ENCODE results near the gene SSTR5.
A peak's percentile ranks its signal among the peaks of the same experiment; 100 is the strongest.
"Not testable (repeated sequence)": the region's sequence is repeated elsewhere in the genome, so short reads cannot be mapped to it uniquely, and the experiment has no call there.

The SSTR5 gene

DNA sequence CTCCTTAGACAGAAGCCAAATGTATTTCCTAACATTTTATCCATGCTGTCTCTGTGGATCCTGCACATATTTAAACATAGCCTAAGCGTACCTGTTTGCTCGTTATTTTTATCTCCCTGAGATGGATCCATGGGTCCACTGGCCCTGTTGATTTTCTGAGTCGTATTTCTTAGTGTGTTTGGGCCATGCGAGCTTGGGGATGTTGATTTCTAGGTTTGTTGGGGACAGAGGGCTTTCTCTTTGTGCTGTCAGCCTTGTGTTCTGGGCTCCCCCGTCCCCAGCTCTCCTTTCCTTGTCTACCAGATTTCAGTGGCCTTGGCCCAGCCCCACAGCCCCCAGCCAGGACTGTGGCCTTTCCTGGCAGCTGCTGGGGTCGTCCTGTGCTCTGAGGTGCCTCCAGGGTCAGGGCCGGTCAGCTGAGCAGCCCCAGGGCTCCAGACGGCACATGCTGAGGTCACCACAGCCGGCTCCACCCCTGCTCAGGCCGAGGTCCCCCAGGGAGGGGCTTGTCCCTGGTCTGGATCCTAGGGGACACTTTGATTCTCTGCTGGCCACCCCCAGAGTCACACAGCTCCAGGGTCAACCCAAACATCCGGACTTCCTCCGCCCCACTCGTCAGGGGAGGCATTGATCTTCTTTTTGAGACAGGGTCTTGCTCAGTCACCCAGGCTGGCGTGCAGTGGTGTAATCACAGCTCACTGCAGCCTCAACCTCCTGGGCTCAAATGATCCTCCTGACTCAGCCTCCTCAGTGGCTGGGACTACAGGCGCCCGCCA is 4.4 kb downstream of the SSTR5 start:
- DNase-seq = no peak

DNA sequence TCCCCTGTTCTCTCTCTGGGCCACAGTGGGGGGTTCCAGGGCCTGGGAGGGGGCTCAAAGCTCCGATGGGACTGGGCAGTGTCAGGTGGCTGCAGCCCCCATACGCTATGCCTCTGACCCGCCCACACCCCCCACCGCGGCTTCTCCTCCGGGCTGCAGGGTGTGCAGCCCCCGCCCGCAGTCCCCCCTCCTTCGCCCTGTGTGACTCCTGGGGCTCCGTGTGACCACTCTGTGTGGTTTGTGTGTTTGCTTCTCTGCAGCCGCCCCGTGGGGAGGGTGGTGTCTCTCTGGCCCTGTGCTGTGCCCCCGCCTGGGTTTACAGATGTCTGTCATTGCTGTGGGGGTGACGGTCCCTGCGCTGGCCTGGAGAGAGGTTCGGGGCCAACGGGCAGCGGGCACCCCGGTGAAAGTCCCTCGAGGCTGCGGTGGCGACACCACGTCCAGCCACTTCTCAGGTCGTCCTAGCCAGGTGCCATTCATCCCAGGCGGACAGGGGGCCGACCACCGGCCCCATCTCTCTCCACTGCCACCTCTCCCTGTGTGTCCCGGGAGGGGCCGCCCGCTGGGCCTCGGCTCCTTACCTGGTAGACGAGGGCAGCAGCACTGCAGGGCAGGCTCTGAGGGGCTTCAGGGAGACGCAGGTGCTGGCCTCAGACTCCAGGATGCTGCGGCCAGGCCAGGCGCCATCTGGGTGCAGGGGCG is 5.5 kb downstream of the SSTR5 start:
- no peak for DNase-seq

DNA sequence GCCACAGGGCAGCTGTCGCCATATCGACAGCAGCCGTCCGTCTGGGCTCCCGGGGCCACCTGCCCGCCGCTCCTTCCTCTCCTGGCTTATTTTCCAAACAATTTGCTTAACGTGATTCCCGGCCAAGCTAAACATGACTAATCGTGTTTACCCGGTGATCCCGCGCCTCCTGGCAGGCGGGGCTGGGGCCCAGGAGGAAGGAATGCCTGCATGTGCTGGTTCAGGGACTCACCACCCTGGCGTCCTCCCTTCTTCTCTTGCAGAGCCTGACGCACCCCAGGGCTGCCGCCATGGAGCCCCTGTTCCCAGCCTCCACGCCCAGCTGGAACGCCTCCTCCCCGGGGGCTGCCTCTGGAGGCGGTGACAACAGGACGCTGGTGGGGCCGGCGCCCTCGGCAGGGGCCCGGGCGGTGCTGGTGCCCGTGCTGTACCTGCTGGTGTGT is 6.1 kb downstream of the SSTR5 start:
- DNase-seq = peak; percentile 35

DNA sequence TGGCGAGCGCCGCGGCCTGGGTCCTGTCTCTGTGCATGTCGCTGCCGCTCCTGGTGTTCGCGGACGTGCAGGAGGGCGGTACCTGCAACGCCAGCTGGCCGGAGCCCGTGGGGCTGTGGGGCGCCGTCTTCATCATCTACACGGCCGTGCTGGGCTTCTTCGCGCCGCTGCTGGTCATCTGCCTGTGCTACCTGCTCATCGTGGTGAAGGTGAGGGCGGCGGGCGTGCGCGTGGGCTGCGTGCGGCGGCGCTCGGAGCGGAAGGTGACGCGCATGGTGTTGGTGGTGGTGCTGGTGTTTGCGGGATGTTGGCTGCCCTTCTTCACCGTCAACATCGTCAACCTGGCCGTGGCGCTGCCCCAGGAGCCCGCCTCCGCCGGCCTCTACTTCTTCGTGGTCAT is 6.8 kb downstream of the SSTR5 start:
- DNase-seq = no peak

DNA sequence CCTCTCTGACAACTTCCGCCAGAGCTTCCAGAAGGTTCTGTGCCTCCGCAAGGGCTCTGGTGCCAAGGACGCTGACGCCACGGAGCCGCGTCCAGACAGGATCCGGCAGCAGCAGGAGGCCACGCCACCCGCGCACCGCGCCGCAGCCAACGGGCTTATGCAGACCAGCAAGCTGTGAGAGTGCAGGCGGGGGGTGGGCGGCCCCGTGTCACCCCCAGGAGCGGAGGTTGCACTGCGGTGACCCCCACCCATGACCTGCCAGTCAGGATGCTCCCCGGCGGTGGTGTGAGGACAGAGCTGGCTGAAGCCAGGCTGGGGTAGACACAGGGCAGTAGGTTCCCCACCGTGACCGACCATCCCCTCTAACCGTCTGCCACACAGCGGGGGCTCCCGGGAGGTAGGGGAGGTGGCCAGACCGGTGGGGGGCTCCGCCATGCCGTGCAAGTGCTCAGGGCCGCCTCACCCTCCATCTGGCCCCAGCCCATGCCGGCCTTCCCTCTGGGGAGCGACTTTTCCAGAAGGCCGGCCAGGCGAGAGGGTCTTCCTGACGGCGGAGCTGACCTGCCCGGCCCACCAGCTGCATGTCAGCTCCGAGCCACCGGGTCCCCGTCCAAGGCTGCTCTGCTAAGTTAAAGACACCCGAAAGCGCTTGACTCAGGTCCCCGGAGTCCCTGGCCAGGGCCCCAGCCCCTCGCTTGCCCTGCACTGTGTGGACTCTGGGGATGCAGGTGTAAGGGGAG is 7.4 kb downstream of the SSTR5 start:
- DNase-seq = no peak

DNA sequence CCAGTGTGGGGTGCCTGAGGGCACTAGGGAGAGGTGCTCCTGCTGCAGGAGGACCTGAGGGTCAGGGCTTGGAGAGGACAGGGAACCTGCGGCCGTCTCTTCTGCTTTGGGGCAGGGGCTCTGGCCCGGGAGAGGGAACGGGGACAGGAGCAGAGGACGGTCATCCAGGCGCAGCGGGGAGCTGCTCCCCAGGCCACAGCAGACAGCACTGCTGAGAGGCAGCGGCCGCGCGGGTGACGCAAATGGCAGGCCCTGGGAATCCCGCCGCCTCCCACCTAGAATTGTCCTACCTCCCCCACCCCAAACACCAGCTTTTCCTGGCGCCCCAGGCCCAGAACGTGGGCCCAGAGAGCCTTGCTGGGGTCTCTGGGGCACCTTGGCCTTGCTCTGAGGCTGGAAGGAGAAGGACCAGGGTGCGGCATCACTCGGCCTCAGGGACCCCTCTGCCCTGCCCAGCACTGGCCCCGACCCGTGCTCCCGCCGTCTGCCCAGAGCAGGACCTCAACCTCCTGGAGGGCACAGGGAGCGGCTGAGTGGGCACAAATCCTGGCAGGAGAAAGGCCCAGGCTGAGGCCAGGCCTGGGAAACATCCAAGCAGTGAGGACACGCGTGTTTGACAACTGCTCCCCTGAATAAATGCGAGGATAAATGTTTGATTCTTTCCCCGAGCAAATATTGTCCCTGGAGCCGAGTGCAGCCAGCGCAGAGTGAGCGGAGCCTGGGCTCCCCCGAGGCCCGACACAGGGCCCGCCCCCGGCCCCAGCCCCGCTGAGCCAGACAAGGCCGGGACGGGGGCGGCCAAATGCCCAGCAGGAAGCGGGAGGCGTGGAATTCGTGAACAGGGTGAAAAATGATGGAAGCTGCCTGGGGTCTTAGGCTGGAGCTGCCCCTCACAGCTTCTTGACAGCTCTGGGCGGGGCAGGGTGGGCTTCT is 8.5 kb downstream of the SSTR5 start:
- no peak for DNase-seq

DNA sequence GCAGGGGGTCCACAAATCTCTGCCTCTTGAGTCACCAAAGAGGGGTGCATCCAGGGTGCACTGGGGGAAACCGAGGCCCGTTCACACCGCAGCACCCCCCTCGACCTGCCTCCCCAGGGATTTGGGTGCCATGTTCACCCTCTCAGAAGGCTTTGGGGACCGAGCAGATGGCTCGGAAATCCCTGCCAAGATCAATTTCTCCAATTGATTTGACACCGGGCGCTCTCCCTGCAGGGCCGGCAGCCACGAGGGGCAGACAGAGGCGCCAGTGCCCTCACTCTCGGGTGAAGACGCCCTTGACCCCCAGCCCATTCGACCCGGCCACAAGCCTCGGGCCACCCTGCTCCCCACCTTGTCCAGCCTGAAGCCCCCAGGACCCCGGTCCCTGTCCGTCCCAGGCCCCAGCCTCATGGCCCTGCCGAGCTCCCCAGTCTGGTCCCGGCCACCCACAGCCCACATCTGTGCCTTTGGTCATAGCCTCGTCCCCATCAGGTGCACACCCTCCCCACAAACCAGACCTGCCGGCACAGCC is 9.3 kb downstream of the SSTR5 start:
- DNase-seq = no peak

DNA sequence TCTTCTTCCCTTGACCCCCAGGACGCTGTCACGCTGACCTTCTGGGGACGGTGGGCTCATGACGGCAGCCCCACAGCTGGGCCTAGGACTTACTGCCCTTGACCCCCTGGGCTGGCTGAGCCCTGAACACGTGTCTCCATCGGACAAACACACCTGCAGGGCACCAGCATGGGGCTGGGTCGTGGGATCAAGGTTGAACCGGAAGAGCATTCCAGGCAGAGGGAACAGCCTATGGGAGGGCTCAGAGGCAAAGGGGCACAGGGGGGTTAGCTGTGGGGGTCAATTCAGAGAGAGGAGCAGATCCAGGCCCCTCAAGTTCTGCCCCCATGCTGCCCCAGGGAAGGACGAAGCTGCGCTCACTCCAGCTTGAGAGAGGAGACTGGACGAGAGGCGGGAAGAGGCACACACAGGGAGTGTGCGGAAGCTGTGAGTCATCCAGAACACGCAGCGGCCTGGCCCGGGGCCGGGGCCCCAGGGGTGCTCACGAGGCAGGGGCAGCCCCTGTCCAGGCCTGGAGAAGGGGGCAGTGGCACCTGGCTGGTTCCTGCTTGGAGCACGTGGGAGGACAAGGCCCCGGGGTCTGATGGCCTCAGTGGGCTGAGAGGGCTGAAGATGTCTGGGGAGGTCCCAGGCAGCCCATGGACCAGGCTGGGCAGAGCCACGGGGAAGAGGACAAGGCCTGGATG is 9.9 kb downstream of the SSTR5 start:
- no peak for DNase-seq

DNA sequence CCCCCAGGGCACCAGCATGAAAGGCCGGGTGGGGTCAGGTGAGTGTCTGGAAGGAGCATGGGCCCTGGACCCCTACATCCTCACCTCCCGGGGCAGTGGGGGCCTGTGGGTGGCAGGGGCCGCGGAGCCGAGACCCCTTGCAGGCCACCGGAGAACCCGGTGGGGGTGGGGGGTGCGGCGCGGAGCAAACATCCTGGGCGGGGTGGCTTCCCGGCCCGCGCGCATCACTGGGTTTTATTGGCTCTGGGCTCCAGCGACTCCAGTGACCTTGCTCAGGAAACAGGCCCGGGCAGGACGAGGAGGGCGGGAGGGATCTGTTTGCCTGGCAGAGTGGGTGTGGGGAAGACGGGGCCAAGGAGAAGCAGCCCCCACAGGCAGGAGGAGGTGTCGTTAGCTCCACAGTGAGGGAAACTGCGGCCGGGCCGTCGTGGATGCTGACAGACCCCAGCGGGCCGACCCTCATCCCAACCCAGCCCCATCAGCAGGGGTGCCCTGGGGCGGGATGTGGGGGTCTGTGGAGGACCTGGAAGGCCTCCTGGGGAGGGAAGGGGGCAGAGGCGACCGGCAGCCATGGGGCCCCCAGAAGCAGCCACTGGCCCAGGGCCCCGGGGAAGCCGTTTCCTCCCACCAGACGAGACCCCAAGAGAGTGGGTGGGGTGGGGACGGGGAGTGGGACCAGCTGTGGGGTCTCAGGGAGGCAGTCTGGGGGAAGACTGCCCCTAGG is 10.6 kb downstream of the SSTR5 start:
- DNase-seq = no peak

DNA sequence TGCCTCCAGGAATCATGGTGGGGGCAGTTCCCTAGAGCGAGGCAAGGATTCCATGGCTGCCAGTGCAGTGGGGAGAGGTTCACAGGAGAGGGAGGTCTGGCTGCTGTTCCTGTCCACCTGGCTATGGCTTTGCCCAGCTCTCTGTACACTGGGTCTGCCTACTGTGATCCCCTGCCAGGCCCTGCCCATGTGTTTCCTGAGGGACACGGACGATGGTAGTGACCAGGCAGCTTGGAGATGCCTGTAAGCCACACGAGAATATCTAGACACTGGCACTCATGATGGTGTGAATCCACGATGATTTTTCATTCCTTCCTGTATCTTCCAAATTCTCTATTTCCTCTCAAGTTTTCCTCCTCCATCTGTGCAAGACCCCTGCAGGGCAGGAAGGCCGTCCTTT is 12.4 kb downstream of the SSTR5 start:
- no peak for DNase-seq

DNA sequence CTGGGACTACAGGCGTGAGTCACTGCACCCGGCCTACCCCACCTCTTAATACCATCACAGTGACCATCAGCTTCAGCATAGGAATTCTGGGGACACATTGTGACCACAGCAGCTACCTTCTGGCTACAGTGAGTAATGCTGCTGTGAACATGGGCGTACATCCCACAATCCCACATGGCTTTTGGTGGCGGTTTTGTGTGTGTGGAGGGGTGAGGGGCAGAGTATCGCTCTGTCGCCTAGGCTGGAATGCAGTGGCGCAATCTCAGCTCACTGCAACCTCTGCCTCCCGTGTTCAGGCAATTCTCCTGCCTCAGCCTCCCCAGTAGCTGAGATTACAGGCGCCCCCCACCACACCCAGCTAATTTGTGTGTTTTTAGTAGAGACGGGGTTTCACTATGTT is 13.9 kb downstream of the SSTR5 start:
- DNase-seq = not testable (repeated sequence)

DNA sequence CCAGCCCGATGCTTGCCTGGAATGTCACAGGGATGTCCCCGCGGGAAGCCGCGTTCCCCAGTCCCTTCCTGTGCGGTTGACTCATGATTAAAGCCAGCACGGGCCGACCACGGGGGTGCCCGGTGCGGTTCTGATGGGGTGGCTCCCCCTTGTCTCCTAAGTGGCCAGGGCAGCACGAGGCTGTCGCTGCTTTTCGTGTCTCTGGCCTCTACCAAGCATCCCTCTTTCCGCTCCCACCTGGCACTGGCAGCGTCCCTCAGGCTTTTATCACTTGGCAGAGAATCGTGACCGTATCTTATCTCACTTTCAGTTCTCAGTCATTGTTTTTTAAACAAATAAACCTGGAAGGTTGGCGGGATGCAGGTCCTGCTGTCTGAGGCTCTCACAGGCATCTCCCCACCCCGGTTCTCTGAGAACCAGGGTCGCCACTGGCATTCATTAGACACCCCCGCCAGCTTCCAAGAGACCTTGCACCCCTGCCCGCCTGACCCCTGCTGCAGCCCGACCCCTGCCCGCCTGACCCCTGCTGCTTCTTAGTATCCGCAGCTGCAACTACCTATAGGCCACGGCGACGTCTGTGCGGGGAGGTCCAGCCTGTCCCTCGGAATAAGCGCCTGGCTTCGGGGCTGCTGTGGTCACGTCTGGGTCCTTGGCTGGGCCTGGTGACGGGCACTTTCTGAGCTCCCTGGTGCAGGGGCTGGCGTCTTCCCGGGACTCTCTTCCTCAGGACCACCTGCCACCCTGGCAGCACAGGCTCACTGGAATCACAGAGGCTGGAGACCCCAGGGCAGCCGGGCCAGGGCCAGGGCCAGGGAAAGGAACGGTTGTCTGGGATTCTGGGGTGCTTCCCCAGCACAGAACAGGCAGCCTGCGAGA is 16.0 kb downstream of the SSTR5 start:
- DNase-seq = no peak

DNA sequence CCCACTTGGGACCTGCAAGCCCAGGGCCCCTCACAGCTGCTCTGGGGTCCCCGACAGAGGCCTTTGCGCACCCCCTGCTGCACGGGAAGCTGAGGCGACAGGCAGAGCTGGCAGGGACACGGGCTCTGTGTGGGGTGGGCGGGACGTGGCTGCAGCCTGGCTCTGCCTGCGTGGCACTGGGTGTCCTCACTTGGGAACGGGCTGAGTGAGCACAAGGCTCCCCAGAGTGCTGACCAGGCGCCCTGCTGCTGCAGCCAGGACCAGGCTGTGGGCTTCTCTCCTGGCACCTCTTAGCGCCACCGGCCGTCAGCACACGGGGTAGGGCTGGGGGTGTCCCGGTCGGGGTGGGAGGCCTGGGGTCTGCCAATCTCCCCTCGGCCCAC is 16.9 kb downstream of the SSTR5 start:
- DNase-seq = no peak

DNA sequence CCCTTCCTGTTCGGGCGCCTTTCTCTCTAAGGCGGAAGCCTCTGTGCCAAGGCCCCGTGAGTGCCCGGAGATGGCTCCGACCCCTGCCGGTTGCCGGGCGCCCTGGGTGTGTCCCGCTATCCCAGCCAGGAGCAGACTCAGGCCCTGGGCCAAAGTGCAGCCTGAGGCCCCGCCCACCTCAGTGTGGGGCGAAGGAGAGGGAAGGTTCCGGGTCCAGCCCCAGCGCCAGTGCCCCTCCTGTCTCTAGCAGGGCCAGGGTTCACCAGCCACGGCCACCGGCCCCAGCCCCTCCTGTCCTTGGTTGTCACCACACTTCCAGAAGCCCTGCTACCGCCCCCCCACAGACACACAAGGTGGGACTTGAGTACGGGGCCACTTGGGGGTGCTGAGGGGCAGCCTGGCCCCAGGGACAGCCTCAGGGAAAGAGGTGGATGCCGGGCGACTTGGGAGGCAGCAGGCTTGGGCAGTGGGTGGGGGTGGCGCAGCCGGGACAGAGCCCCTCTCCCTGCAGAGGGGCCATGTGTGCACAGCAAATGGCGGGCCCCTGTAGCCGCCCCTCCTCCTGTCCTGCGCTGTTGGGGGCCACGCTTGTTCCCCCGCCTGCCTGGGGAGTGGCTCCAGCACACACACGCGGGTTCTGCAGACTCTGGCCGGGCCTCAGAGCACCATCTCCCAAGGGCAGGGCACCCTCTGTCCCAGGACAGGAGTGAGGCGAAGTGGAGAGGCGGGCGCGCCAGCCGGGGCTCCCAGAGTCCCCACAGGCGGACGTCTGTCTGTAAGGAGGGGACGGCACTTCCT is 17.5 kb downstream of the SSTR5 start:
- no peak for DNase-seq

DNA sequence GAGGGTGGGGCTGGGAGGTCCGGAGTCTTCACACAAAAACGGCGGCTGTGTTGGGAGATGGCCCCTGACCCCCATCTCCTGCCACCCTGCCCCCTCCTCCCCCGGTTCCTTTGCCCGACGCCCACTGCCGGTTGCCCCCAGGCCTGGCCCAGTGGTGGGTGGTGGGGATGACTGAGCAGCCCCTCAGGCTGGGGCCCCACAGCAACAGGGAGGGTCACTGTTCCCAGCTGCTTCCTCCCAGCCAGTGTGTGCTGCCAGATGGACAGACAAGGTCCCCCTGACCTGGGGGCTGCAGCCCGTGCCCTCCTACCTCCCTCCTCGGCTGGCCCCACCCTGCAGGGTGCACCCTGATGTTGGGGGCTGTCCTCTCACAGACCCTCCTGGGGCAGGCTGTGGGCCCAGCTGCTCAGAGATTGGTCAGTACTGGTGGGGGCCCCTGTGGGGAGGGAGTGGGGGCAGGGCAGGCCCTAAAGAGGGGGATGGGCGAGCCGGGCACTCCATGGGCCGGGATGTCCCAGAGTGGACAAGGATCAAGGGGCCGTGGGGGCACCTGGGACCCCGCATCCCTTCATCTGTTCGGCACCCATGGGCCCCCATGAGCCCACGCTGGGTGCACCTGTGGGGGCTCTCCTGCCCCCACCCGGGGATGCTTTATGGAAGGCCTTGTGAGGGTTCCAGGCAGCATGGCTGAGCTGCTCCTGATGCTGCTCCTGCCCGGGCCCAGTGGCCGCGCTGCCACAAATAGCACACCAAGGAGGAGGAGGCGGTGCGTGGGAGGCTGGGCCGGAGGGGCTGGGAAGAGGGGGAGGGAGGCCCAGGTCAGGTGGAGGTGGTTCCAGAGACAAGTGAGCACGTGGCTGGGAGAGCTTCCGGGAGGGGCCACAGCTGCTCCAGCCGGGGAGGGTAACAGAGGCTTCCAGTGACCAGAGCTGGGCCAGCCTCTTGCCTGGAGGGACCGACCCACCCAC is 18.4 kb downstream of the SSTR5 start:
- DNase-seq = no peak

DNA sequence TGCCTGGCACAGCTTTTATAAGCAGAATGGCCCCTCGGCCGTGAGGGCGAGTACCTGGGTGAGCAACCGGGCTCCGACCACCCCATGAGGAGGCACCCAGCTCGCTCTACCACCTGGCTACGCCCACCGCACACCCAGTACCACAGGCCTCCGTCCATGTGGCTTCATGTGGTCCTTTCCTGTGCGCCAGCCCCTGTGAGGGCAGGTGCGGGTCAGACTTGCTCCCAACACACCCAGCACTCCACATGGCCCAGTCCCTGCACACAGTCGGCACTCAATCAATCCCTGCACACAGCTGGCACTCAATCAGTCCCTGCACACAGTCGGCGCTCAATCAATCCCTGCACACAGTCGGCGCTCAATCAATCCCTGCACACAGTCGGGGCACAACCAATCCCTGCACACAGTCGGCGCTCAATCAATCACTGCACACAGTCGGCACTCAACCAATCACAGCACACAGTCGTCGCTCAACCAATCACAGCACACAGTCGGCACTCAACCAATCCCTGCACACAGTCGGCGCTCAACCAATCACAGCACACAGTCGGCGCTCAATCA is 19.5 kb downstream of the SSTR5 start:
- DNase-seq = no peak

DNA sequence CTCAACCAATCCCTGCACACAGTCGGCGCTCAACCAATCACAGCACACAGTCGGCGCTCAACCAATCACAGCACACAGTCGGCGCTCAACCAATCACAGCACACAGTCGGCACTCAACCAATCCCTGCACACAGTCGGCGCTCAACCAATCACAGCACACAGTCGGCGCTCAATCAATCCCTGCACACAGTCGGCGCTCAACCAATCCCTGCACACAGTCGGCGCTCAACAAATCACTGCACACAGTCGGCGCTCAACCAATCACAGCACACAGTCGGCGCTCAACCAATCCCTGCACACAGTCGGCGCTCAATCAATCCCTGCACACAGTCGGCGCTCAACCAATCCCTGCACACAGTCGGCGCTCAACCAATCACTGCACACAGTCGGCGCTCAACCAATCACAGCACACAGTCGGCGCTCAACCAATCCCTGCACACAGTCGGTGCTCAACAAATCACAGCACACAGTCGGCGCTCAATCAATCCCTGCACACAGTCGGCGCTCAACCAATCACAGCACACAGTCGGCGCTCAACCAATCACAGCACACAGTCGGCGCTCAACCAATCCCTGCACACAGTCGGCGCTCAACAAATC is 20.2 kb downstream of the SSTR5 start:
- not testable (repeated sequence) for DNase-seq
